ENCODE data around the gene TADA2B. TPM values are rescaled to one million over a fixed set of nuclear protein-coding genes. Genes with fewer than 3 reads are reported as not detected.
A peak's percentile ranks its signal among the peaks of the same experiment; 100 is the strongest.

TADA2B gene, protein sequence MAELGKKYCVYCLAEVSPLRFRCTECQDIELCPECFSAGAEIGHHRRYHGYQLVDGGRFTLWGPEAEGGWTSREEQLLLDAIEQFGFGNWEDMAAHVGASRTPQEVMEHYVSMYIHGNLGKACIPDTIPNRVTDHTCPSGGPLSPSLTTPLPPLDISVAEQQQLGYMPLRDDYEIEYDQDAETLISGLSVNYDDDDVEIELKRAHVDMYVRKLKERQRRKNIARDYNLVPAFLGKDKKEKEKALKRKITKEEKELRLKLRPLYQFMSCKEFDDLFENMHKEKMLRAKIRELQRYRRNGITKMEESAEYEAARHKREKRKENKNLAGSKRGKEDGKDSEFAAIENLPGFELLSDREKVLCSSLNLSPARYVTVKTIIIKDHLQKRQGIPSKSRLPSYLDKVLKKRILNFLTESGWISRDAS
- total RNA-seq (2014; rRNA removed; shearing (Covaris generic)) = 7.3 and 9.6 TPM in 2 replicates

DNA sequence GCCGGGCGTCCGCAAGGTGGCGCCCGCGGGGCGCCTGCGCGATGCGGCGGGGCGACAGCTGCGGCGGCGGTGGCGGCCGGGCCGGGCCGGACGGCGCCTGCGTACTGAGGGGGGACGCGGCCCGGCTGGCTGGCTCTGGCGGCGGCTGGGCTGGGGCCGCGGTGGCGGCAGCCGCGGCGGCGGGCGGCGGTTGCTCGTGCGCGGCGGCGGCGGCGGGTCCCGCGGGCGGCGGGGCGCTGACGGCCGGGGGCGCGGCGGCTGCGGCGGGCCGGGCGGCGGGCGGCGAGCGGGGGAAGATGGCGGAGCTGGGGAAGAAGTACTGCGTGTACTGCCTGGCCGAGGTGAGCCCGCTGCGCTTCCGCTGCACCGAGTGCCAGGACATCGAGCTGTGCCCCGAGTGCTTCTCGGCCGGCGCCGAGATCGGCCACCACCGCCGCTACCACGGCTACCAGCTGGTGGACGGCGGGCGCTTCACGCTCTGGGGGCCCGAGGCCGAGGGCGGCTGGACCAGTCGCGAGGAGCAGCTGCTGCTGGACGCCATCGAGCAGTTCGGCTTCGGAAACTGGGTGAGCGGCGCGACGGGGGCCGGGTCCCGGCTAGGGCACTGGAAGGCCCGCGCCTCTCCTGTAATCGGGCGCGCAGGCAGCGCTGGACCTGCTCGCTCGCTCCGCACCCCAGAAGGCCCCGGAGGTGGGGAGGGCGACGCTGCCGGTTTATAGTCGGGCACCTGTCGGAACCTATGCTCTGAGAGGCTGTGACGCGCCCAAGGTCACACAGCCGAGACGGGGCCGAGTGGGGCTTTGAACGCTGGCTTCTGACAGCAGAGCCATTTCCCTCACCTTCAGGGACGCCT lies at the start of gene TADA2B:
Gene TADA2B, plus strand, starts transcription at position 89 of the 853 bp plus-strand sequence. Its CDS starts 208 bp downstream, at position 297.
- peak; percentile 65 for DNase-seq (ENCODE audit: low read depth)

DNA sequence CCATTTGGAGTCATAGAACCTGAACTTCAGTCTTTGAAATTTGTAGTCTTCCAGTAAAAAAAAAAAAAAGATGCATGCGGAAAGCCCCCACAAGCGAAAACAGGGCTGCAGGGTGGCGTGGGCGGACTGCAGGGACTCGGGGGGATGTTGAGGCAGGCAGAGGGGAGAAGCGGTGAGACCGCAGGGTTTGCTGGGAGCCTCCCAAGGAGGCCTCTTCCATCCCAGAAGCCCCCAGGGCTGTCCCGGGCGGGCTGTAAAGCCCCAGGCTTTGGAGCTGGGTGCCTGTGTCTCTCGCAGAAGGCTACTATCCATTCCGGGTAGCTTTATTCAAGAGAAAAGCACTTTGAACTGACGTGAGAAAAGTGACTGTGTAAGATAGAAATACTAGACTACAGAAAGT lies 46.7 kb upstream of the TADA2B start:
- DNase-seq (ENCODE audit: low read depth) = no peak

DNA sequence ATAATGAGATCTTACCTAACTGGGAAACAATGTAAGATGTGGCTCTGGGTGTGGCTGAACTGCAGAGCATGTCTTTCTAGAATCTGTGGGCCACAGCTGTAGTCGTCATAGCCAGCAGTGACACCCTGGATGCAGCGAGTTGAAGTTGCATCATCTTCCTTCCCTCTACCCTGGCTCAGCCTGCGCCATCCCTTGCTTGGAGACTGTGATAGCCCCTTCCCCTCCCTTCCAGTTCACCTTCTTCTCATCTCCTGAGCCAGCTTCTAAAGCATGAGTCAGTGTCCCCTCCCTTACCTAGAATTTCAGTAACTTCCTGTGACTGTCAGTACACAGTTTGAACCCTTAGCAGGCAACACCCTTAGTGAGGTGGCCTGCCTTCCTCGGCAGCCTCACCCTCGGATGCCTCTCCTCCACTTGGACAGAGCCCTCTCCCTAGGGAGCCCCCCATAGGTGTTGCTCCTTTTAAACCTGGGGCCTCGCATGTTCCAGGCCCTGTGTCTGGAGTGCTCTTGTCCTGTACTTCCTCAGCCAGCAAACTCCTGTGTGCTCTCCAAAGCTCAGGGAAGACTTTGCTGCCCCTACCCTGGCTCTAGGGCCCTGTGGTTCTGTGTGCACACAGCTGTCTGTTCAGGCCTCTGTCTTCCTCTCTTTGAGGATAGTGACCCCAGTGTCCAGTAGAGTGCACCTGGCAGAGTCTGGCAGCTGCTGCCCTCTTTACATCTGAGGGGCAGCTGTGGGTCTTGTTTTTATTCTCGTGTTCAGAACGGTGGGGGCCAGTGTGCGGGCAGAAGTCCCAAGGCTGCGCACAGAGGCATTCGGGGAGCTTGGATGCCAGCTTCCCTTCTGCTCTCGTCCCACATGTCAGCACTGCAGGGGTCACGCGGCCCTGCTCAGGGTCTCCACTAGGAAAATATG lies 43.7 kb upstream of the TADA2B start:
- no peak for DNase-seq (ENCODE audit: low read depth)

DNA sequence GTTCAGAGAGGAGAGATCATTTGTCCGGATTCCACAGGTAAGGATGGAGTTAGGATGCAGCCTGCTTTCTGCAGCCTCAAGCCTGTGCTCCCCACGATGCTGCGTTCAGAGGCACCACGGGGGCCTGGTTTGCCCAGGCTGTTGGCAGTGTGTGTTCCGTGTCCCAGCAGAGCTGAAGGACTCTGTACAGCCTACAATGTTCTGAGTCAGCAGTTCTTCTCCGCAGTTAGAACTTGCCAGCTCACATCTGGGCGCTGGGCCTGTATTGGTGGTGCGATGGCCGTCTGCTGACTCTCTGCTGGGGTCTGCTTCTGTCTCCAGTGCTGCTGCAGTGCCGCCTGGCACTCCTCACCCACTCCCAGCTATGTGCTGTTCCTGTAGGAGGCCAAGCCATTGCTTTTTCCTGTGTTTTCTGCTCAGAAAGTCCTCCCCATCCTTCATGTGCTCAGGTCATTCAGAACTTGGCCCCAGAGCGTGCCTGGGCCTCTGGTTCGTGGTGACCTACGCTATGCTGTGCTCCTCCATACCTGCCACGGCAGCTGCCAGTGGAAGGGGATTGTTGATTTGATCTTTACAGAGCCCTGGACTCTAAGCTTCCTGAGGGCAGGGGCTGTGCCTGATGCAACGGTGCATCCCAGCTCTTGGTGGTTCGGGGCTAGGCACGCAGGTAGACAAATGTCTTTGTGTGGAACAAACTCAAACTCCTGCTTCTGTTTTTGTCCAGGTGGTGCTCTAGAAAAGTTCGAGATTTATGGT lies 42.6 kb upstream of the TADA2B start:
- no peak for DNase-seq (ENCODE audit: low read depth)

DNA sequence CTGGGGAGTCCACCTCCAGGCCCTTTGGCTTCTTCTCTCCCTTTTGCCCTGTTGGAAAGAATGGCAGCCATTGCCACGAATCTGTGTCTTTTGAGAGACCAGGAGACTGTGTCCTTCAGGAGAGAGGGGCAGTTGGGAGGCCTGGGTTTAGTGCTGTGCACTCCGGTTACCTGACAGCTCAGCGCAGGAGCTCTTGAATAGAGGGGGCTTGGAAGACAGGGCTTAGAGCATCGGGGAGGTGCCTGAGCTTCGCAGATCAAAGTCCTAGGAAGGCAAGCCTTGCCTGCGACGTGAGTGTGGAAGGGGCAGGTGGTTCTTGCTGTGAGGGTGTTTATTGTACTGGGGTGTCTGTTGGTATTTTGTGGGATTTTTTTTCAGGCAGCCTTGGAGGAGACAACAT lies 41.9 kb upstream of the TADA2B start:
- DNase-seq (ENCODE audit: low read depth) = no peak

DNA sequence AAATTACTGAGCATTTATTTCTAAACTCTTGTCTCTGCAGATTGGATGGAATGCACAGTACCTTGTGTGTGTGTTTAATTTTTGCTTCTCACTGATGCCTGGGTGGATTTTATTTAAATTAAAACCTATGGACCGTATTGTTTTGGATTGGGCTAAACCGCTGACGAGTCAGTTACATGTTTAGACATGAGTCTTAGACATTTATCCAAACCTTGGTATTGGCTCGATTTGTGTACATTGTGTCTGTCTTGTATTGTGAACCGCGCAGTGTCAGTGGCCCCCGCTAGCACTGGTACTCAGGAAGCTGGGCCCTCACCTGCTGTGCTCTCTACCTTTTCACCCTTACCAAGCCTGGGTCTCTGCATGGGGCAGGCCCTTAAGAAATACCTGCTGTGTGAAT lies 40.8 kb upstream of the TADA2B start:
- DNase-seq (ENCODE audit: low read depth) = no peak

DNA sequence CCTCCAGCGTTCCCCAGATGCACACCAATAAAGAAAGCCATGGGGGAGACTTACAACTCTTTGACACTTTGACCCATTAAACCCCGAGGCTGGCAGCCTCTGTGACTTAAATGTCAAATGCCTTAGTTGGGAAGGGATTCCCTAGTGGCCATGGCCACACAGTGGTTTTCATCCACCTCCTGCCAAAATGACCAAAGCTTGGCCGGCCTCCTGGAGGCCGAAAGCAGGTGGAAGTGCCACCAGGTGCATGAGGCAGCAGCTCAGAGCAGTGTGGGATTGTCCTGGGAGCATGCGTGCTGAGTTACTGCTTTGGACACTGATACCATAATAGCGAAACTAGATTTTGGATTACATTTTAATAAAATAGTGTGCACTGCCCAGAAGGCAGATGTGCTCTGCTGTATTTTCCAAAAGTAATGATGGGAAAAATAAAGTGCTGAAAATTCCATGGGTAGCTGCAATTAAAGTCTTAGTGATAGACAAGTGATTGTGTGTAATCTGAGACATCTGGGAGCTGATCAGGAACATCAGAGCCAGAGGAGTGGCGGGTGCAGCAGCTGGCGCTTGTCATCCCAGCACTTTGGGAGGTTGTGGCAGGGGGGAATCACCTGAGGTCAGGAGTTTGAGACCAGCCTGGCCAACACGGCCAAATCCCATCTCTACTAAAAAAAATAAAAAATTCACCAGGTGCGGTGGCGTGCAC lies 39.8 kb upstream of the TADA2B start:
- no peak for DNase-seq (ENCODE audit: low read depth)

DNA sequence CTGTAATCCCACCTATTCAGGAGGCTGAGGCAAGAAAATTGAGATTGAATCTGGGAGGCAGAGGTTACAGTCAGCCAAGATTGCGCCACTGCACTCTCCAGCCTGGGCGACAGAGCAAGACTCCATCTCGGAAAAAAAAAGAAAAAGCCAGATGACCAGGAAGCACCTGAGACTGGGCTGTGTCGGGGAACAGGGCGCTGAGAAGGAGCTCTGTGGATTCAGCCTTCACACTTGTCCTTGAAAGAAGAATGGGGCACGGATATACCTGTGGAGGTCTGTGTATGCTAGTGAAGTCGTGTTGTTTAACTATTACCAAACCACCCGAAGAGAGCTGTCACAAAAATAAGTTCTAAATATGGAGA lies 39.3 kb upstream of the TADA2B start:
- no peak for DNase-seq (ENCODE audit: low read depth)

DNA sequence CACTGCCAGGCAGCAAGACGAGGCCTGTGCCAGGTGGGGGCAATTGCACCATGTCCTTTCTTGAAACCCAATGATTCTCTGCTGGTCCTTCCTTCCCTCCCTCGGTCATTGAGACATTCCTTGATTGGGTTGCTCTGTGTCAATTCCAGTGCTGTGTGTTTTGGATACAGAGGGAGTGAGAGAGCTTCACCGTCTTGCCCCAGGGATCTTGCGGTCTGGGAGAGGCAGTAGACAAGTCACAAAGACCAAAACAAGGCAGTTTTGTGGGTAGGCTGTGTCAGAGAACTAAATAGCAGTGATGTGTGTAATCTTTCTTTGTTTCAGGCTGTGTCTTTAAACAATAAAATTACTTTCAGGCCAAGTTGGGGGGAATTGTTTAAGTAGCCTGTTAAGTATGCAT lies 38.8 kb upstream of the TADA2B start:
- DNase-seq (ENCODE audit: low read depth) = peak; percentile 58

DNA sequence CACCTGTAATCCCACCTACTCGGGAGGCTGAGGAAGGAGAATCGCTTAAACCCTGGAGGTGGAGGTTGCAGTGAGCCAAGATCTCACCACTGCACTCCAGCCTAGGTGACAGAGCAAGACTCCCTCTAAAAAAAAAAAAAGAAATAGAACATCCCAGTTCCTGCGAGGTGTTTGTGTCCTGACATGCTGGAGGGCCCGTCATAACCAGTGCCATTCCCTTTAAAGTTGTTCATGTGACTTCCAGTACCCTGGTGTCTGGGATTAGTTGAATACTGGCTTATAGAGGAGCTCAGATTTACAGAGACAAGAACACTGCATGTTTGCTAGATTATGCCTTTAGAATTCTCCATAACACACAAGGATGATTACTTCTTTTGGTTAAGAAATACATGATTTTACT lies 37.6 kb upstream of the TADA2B start:
- no peak for DNase-seq (ENCODE audit: low read depth)

DNA sequence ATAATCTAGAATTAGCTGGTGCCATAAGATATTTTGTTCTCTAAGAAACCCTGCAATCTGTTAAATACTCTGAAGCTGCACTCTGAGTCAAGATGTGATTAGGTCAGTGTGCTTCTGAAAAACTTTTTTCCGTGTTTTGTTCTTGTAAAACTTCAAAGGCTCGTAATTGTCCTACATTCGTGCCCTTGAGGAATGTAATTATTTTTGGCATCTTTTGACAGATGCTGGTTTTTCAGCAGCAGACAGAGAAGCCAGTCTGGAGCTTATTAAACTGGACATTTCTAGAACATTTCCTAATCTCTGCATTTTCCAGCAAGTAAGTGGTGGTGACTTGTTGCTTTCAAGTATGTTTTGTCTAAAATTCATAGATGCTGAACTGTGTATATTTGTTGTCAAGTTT lies 36.8 kb upstream of the TADA2B start:
- no peak for DNase-seq (ENCODE audit: low read depth)

DNA sequence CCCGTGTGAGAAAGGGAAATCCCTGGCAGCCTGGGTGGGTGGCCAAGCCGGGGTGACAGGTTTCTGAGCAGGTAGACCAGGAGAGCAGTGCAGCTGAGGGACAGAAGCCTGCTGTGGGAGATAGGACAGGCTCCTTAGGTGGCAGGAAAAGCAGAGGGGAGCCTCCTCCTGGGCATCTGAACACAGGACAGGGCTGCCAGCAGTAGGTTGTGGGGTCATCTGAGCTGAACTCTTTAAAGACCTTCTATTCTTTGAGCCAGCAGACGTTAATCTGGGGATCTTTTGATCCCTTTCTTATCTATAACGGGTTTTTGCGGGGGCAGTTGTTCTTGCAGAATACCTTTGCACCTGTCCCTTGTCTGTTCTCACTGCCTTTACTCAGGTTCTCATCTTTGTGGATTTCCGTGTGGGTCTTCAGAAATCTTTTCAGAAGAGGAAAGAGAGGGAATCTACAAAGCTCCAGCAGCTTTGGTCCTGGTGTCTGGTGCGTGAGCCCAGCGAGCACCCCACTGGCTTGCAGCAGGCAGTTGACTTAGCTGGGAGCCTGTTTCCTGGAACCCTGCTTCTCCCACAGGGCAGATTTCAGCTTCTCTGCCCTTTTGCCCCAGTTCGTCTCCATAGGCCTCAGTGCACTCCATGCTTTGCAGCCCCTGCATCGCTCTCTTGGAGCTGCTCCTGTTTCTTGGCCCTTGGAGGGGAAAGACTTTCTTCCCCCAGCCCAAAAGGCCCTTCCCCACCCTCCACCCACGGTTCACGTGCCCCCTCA lies 35.8 kb upstream of the TADA2B start:
- DNase-seq (ENCODE audit: low read depth) = no peak

DNA sequence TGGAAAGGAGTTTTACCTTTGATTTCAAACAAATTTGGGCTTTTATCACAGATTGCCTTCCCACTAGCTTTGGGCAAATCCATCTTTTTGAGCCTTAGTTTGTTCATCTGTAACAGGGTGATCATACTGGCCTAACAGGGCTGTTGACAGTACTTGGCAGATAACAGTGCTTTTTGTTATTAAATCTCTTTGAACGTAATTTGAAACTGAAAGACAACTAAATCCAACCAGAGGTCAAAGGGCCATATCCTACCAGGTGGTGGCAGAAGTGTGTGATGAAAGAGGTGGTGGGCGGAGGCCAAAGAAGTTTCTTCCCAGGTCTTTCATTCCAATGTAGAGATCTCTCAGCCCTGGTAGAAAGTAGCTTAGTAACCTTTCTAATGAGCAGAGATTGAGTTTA lies 35.2 kb upstream of the TADA2B start:
- no peak for DNase-seq (ENCODE audit: low read depth)

DNA sequence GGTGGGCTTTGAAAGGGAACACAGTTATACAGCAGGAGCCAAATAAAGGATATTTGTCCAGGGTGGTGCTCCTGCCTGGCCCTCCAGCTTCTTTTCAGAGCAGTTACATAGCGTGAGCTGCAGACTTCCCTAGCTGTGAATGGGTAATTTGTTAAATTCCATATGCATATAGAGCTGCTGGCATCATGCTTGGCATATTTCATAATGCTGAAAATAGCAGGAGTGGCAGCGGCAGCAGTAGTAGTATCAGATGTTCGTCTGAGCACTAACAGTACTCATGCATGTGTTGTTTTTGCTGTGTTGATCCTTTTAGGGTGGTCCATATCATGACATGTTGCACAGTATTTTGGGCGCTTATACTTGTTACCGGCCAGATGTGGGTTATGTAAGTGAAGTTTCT lies 33.6 kb upstream of the TADA2B start:
- no peak for DNase-seq (ENCODE audit: low read depth)

DNA sequence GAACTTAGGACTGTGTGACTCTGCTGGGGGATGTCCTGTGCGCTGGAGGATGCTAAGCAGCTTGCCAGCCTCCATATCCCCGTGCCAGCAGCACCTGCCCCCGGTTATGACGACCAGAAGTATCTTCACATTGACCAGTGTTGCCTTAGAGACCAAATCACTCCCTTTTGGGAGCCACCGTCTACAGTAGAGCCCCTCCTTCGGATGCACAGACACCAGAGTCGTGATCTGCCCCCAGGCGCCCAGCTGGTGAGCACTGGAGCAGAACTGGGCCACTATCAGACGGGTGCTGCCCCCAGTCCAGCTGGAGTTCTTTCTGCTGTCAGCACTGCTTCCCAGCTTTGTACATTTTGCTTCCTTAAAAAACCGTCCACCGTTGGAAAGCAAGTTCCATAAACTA lies 30.0 kb upstream of the TADA2B start:
- DNase-seq (ENCODE audit: low read depth) = no peak

DNA sequence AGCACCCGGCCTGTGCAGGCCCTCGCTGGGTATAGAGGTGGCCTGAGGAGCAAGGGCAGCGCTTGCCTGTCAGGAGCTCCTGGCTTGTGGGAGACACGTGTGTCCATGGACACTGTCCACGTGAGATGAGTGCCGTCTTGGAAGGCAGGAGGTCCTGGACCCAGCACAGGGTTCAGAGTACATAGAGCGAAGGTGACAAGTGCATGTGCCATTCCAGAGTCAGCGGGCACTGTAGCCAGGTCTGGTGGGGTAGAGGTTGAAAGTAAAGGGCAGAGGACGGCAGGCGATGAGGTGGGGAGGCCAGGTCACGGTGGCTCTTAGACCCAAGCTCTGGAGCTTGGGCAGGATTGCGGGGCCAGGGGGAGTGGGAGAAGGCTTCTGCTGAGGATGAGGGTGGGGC lies 28.4 kb upstream of the TADA2B start:
- DNase-seq (ENCODE audit: low read depth) = no peak

DNA sequence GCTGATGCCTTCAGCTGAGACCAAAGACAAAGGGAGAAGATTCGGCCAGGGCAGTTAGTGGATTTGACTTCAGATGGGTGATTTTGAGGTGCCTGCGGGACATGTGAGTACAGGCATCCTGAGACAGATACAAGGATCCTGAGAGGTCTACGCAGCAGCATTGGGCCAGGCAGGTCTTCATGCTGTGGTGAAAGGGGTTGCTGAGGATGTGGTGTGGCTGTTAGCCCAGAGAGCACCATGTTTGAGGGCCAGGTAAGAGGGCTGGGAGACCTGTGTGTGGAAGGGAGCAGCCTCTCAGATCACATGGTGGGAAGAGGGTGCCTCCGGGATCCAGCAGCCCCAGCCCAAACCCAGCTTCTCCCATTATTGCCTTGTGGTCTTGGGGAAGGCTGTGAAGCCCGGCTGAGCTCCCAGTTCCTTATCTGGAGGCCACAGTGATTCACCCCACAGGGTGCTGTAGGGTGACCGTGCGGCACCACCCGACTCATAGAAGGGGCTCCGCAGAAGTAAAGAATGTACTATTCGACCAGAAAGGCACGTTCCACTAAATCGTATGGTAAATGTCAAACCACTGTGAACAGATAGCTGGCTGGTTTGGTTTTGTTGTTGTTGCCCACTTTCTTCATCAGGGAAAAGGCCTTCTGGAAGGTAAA lies 27.7 kb upstream of the TADA2B start:
- DNase-seq (ENCODE audit: low read depth) = no peak

DNA sequence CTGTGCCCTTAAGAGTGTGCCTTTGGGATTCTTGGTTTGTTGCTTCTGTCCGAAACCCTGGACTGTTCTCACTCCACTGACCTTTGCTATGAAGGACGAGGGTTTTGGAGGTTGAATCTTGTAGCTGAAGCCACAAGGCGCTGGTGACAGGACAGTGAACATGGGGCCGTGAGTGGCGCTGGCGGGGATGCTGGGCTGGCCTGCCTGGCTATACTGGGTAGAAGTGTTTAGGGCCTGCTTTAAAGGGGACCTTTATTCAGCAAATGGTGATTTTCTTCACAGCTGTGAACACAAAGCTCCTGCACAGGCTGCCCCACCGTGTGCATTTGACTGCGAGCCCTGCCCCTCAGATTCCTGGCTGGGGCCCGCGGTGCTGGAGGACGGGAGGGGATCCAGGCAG lies 27.1 kb upstream of the TADA2B start:
- no peak for DNase-seq (ENCODE audit: low read depth)

DNA sequence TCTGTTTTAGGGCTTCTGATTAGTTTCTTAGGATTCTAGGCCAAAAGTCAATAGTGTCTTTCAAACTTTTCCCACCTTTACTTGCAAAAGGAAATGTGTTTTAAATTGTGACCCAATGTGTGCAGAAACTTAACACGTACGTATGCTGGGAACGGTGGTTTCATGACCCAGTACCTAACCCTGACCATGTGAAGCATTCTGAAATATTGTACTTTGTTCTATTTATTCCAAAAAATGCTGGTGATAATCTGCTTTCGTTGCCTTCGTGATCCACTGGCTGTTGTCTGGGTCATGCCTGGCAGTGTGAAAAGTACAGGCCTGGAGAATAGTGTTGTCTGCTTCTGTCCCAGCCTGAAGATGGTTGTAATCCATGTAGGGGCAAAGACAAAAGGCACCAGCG lies 26.7 kb upstream of the TADA2B start:
- no peak for DNase-seq (ENCODE audit: low read depth)

Measured in Daoy (cell line).